HL-60/S4 (cell line): ENCODE measurements around the gene DKC1.

Experiments used
- in situ Hi-C: fragments of 300-500 bp; cut with MboI; formaldehyde crosslinking; loops from 2 replicates; pipeline ENCODE4 v1.14.3; 2022; ENCODE audit warnings: low sequenced_read_pairs

The DKC1 gene

GRCh38 chrX:154735695-154736393, 26.8 kb upstream of the DKC1 start:
- in situ Hi-C loops, result no loop called here

- in situ Hi-C loops, result no loop called here
Observed at GRCh38 chrX:154737136-154737535, 25.5 kb upstream of the DKC1 start.

- in situ Hi-C loops, result no loop called here
Observed at GRCh38 chrX:154738011-154738738, 24.5 kb upstream of the DKC1 start.

- in situ Hi-C loops, result no loop called here
Observed at GRCh38 chrX:154739952-154740465, 22.7 kb upstream of the DKC1 start.

- in situ Hi-C loops, result no loop called here
Observed at GRCh38 chrX:154742613-154743012, 20.1 kb upstream of the DKC1 start.

GRCh38 chrX:154748712-154749339, 13.8 kb upstream of the DKC1 start:
- in situ Hi-C loops, result no loop called here

GRCh38 chrX:154749856-154750255, 12.8 kb upstream of the DKC1 start:
- in situ Hi-C loops, result no loop called here

- in situ Hi-C loops, result no loop called here
Observed at GRCh38 chrX:154750301-154751202, 12.1 kb upstream of the DKC1 start, which contains the start of gene GAB3. Gene GAB3 (minus strand): TSS chrX:154751077. CDS start chrX:154751025, 52 bp downstream.

- in situ Hi-C loops, result no loop called here
Observed at GRCh38 chrX:154751203-154751668, 11.4 kb upstream of the DKC1 start.

GRCh38 chrX:154751669-154752271, 10.9 kb upstream of the DKC1 start:
- in situ Hi-C loops, result no loop called here

- in situ Hi-C loops, result no loop called here
Observed at GRCh38 chrX:154758696-154759095, 4.0 kb upstream of the DKC1 start.

GRCh38 chrX:154761977-154762536, 607 bp upstream of the DKC1 start:
- in situ Hi-C loops, result no loop called here

GRCh38 chrX:154774622-154775021, 12.0 kb downstream of the DKC1 start:
- in situ Hi-C loops, result no loop called here

- in situ Hi-C loops, result no loop called here
Observed at GRCh38 chrX:154775419-154776349, 13.0 kb downstream of the DKC1 start.

GRCh38 chrX:154776753-154777152, 14.1 kb downstream of the DKC1 start:
- in situ Hi-C loops, result no loop called here

GRCh38 chrX:154779261-154779660, 16.6 kb downstream of the DKC1 start:
- in situ Hi-C loops, result no loop called here

- in situ Hi-C loops, result no loop called here
Observed at GRCh38 chrX:154780968-154781367, 18.3 kb downstream of the DKC1 start.

GRCh38 chrX:154784149-154784995, 21.7 kb downstream of the DKC1 start:
- in situ Hi-C loops, result no loop called here
